Neural progenitor cell (in vitro differentiated cells): ENCODE results near the gene HIPK2.

Experiments used
- CTCF ChIP-seq: fragments of 200-600 bp; sonication (generic); IDR thresholded peaks from 2 replicates; pipeline ENCODE4 v1.5.1; 2017; ENCODE audit warnings: antibody characterized with exemption, mild to moderate bottlenecking
- EZH2phosphoT487 ChIP-seq: fragments of 200-600 bp; sonication (generic); IDR thresholded peaks from 2 replicates; pipeline ENCODE4 v1.6.1; 2017; ENCODE audit warnings: antibody characterized with exemption

- TF ChIP-seq EZH2phosphoT487: no peak
- TF ChIP-seq CTCF: no peak
Measured at GRCh38 chr7:139783647-139784385, 6.0 kb upstream of the HIPK2 start.
